SK-N-SH (cell line): ENCODE data around the gene GALNT6.

Source experiments
- FOSL2 ChIP-seq: IDR thresholded peaks from 2 replicates; pipeline ENCODE4 v1.4.0; 2012; ENCODE audit warnings: low read depth, mild to moderate bottlenecking, moderate library complexity, borderline replicate concordance
- JUND ChIP-seq: IDR thresholded peaks from 2 replicates; pipeline ENCODE4 v1.4.0; 2012
- REST ChIP-seq: IDR thresholded peaks from 2 replicates; pipeline ENCODE4 v1.6.1; 2012; ENCODE audit warnings: mild to moderate bottlenecking, low read depth, low read length, moderate library complexity

GRCh38 chr12:51369581-51369980 lies 21.6 kb downstream of the GALNT6 start:
- no peak for TF ChIP-seq REST
- TF ChIP-seq FOSL2 = no peak
- TF ChIP-seq JUND = no peak
